Measurements from ENCODE around the gene RGS21. TPM values are rescaled to one million over a fixed set of nuclear protein-coding genes. Genes with fewer than 3 reads are reported as not detected.

The RGS21 gene
- not detected for total RNA-seq

DNA sequence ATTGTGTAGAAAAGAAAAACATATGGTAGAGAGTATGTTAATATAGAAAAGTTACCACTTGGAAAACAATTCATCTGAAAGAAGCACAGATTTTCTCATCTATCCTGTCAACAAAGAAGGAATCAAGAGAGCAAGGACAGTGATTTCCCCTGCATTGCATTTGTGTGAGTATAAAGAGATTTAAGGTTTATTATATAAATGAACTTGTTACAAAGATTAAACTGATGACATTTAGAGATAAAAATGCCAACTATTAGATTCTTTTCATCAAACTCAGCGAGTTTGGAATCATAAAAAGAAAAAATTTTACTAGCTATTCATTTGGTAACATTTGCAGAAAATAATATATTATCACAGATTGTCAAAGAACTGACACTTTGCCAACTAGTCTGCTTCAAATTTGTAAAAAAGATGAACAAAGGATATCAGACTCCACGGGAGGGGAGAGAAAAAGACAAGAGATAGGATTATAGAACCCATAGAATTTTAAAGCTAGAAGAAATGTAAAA is at the start of gene RGS21:
RGS21 (plus strand) TSS at position 51 of the 509 bp plus-strand sequence. CDS start 26,045 bp downstream, outside the sequence.
- H3K9me3 ChIP-seq, result no peaks in the 10 kb centered on the region
- no peak for DNase-seq (ENCODE audit: low spot score in 2 of 2)
- no peaks in the 10 kb centered on the region for H3K36me3 ChIP-seq
- WGBS, result 12% methylated on average over 2 of the region's 2 CpGs
- TF ChIP-seq POLR2A (IDR thresholded peaks at IDR 0.05), result no peak
- no peak for TF ChIP-seq CTCF (IDR thresholded peaks at IDR 0.05)
- no peak for TF ChIP-seq POLR2AphosphoS5 (IDR thresholded peaks at IDR 0.05)
- no peak for TF ChIP-seq EP300 (IDR thresholded peaks at IDR 0.05)
- H3K27ac ChIP-seq, result no peak within 1 kb of the TSS
- no peaks in the 10 kb centered on the region for H3K4me1 ChIP-seq
- no peak within 1 kb of the TSS for H3K4me3 ChIP-seq
- no peaks in the 10 kb centered on the region for H3K27me3 ChIP-seq

- no peak for TF ChIP-seq POLR2AphosphoS5 (IDR thresholded peaks at IDR 0.05)
- no peak for TF ChIP-seq EP300 (IDR thresholded peaks at IDR 0.05)
- no peak for TF ChIP-seq POLR2A (IDR thresholded peaks at IDR 0.05)
- TF ChIP-seq CTCF (IDR thresholded peaks at IDR 0.05), result no peak
Measured at GRCh38 chr1:192268468-192269052, 48.2 kb upstream of the RGS21 start.

DNA sequence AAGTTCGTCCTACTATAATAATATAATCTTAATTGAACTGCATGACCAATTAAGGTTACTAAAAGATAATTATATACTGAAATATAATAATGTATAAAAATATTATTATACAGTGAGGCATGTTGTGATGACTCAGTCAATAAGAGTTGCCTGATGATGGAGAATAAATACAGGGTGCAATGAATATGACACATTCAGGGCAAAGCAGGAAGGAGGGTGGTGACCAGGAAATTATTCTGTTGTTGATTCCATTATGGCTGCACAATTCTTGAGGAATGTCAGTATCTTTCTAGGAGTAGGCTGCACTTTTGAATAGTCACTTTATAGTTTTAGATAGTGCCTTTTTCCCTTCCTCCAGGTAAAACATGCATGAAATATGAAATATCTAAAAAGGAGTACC is 46.4 kb upstream of the RGS21 start:
- no peak overlapping the region for H3K4me3 ChIP-seq
- H3K4me1 ChIP-seq, result no peaks in the 10 kb centered on the region
- no peak overlapping the region for H3K27ac ChIP-seq
- TF ChIP-seq EP300 (IDR thresholded peaks at IDR 0.05), result no peak
- WGBS, result 81% methylated on average over 1 of the region's 1 CpG
- no peaks in the 10 kb centered on the region for H3K36me3 ChIP-seq
- H3K9me3 ChIP-seq, result no peaks in the 10 kb centered on the region
- no peak for DNase-seq (ENCODE audit: low spot score in 2 of 2)
- no peaks in the 10 kb centered on the region for H3K27me3 ChIP-seq

More at GRCh38 chr1:192268468-192269052, 48.2 kb upstream of the RGS21 start:
- H3K27me3 ChIP-seq, result no peaks in the 10 kb centered on the region
- H3K4me1 ChIP-seq, result no peaks in the 10 kb centered on the region
- no peak for DNase-seq (ENCODE audit: low spot score in 2 of 2)
- no peaks in the 10 kb centered on the region for H3K36me3 ChIP-seq
- 89% methylated on average over 6 of the region's 6 CpGs for WGBS
- H3K9me3 ChIP-seq, result no peaks in the 10 kb centered on the region
- H3K27ac ChIP-seq, result no peak overlapping the region
- no peak overlapping the region for H3K4me3 ChIP-seq

- H3K4me3 ChIP-seq, result no peak overlapping the region
- H3K27ac ChIP-seq, result no peak overlapping the region
- 75% methylated on average over 3 of the region's 3 CpGs for WGBS
- no peaks in the 10 kb centered on the region for H3K4me1 ChIP-seq
- H3K9me3 ChIP-seq, result no peaks in the 10 kb centered on the region
- DNase-seq (ENCODE audit: low spot score in 2 of 2), result no peak
- TF ChIP-seq POLR2A (IDR thresholded peaks at IDR 0.05) (no peak), CTCF (IDR thresholded peaks at IDR 0.05) (no peak), EP300 (IDR thresholded peaks at IDR 0.05) (no peak), POLR2AphosphoS5 (IDR thresholded peaks at IDR 0.05) (no peak)
- no peaks in the 10 kb centered on the region for H3K27me3 ChIP-seq
- H3K36me3 ChIP-seq, result no peaks in the 10 kb centered on the region
Measured at GRCh38 chr1:192272732-192273131, 44.1 kb upstream of the RGS21 start.

- Histone ChIP-seq H3K4me3 (no peak overlapping the region), H3K36me3 (no peaks in the 10 kb centered on the region), H3K27ac (no peak overlapping the region), H3K27me3 (no peaks in the 10 kb centered on the region), H3K4me1 (no peaks in the 10 kb centered on the region), H3K9me3 (no peaks in the 10 kb centered on the region)
- WGBS, result 72% methylated on average over 3 of the region's 3 CpGs
- DNase-seq (ENCODE audit: low spot score in 2 of 2), result no peak
- TF ChIP-seq EP300 (IDR thresholded peaks at IDR 0.05), result no peak
- TF ChIP-seq POLR2AphosphoS5 (IDR thresholded peaks at IDR 0.05), result no peak
- no peak for TF ChIP-seq CTCF (IDR thresholded peaks at IDR 0.05)
- no peak for TF ChIP-seq POLR2A (IDR thresholded peaks at IDR 0.05)
Measured at GRCh38 chr1:192274588-192274987, 42.2 kb upstream of the RGS21 start.

Data from suprapubic skin (tissue), 4 donors.